Stimulated activated CD4-positive, alpha-beta T cell treated with anti-CD3 and anti-CD28 coated beads, Interleukin-4, amount 100 ng/mL, for 1 hour (primary cell): ENCODE results near the gene RAI2.

Experiments
- DNase-seq: peaks from one replicate; pipeline ENCODE4 v3.0.0-alpha.2; 2020

The RAI2 gene

GRCh38 chrX:17774053-17774452 lies 87.0 kb downstream of the RAI2 start:
- DNase-seq, result no peak

- DNase-seq, result no peak
Observed at GRCh38 chrX:17773221-17773876, 87.7 kb downstream of the RAI2 start.

- DNase-seq, result no peak
Observed at GRCh38 chrX:17769701-17770269, 91.3 kb downstream of the RAI2 start.

- no peak for DNase-seq
Observed at GRCh38 chrX:17768997-17769396, 92.1 kb downstream of the RAI2 start.

- no peak for DNase-seq
Observed at GRCh38 chrX:17767734-17768133, 93.4 kb downstream of the RAI2 start.

GRCh38 chrX:17759990-17760389 lies 101.1 kb downstream of the RAI2 start:
- no peak for DNase-seq

- DNase-seq, result no peak
Observed at GRCh38 chrX:17758382-17758781, 102.7 kb downstream of the RAI2 start.

GRCh38 chrX:17750436-17750835 lies 110.7 kb downstream of the RAI2 start:
- DNase-seq, result no peak
